ENCODE results near the gene ZNF283.

- TF ChIP-seq, protein P1, sequence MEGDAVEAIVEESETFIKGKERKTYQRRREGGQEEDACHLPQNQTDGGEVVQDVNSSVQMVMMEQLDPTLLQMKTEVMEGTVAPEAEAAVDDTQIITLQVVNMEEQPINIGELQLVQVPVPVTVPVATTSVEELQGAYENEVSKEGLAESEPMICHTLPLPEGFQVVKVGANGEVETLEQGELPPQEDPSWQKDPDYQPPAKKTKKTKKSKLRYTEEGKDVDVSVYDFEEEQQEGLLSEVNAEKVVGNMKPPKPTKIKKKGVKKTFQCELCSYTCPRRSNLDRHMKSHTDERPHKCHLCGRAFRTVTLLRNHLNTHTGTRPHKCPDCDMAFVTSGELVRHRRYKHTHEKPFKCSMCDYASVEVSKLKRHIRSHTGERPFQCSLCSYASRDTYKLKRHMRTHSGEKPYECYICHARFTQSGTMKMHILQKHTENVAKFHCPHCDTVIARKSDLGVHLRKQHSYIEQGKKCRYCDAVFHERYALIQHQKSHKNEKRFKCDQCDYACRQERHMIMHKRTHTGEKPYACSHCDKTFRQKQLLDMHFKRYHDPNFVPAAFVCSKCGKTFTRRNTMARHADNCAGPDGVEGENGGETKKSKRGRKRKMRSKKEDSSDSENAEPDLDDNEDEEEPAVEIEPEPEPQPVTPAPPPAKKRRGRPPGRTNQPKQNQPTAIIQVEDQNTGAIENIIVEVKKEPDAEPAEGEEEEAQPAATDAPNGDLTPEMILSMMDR (IDR thresholded peaks at IDR 0.05; ENCODE audit: low read depth, low read length), result no peak
- TF ChIP-seq, protein P2, sequence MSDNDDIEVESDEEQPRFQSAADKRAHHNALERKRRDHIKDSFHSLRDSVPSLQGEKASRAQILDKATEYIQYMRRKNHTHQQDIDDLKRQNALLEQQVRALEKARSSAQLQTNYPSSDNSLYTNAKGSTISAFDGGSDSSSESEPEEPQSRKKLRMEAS (IDR thresholded peaks at IDR 0.05; ENCODE audit: low read depth, low read length), result no peak
- TF ChIP-seq POLR2A (IDR thresholded peaks at IDR 0.05; ENCODE audit: extremely low read depth, insufficient read length), result no peak
- no peak for TF ChIP-seq MYC (IDR thresholded peaks at IDR 0.05; ENCODE audit: low read depth, low read length)
Observed at GRCh38 chr19:43818500-43818899, 8.6 kb upstream of the ZNF283 start.
